H9 (cell line): Measurements from ENCODE around the gene STAU1. TPM values are rescaled to one million over a fixed set of nuclear protein-coding genes. Genes with fewer than 3 reads are reported as not detected.
"Not testable (repeated sequence)": the region's sequence is repeated elsewhere in the genome, so short reads cannot be mapped to it uniquely, and the experiment has no call there.

Source experiments
- DNase-seq: peaks from one replicate; pipeline ENCODE4 v3.0.0-alpha.2; 2017
- H2AFZ ChIP-seq: one replicate; pipeline ENCODE4 v1.6.1; 2013; ENCODE audit warnings: mild to moderate bottlenecking, low read length, control low read depth, moderate library complexity
- H2AK5ac ChIP-seq: 2 replicates; pipeline ENCODE4 v1.6.1; 2013; ENCODE audit warnings: low read length, control low read depth, mixed read lengths; ENCODE audit not compliant: insufficient read length
- H2BK120ac ChIP-seq: one replicate; pipeline ENCODE4 v1.6.1; 2013; ENCODE audit warnings: low read depth, mild to moderate bottlenecking, low read length, control low read depth, inconsistent platforms; ENCODE audit not compliant: poor library complexity, severe bottlenecking
- H2BK12ac ChIP-seq: 2 replicates; pipeline ENCODE4 v1.6.1; 2013; ENCODE audit warnings: low read length, control low read depth, mixed read lengths, low read depth; ENCODE audit not compliant: insufficient read length
- H2BK15ac ChIP-seq: 2 replicates; pipeline ENCODE4 v1.6.1; 2013; ENCODE audit warnings: low read depth, low read length, control low read depth
- H2BK20ac ChIP-seq: one replicate; pipeline ENCODE4 v1.6.1; 2013; ENCODE audit warnings: low read depth, mild to moderate bottlenecking, low read length, control low read depth, inconsistent platforms; ENCODE audit not compliant: poor library complexity, severe bottlenecking
- H2BK5ac ChIP-seq: 2 replicates; pipeline ENCODE4 v1.6.1; 2013; ENCODE audit warnings: low read length, control low read depth, mixed read lengths; ENCODE audit not compliant: insufficient read length
- H3K14ac ChIP-seq: 2 replicates; pipeline ENCODE4 v1.6.1; 2013; ENCODE audit warnings: low read length, control low read depth; ENCODE audit not compliant: insufficient read depth
- H3K18ac ChIP-seq: 2 replicates; pipeline ENCODE4 v1.6.1; 2013; ENCODE audit warnings: low read depth, mild to moderate bottlenecking, mixed read lengths, low read length, control low read depth; ENCODE audit not compliant: insufficient read length
- H3K23ac ChIP-seq: 2 replicates; pipeline ENCODE4 v1.6.1; 2013; ENCODE audit warnings: low read length, control low read depth, mixed read lengths, low read depth; ENCODE audit not compliant: insufficient read length
- H3K23me2 ChIP-seq: 2 replicates; pipeline ENCODE4 v1.6.1; 2013; ENCODE audit warnings: low read depth, mild to moderate bottlenecking, mixed read lengths, low read length, control low read depth; ENCODE audit not compliant: insufficient read length, poor library complexity, severe bottlenecking
- H3K27ac ChIP-seq: 2 replicates; pipeline ENCODE4 v1.5.1; 2013; ENCODE audit warnings: low read length, control low read depth, mixed read lengths, low read depth; ENCODE audit not compliant: insufficient read length
- H3K27me3 ChIP-seq: 2 replicates; pipeline ENCODE4 v1.6.1; 2013; ENCODE audit warnings: low read length, control low read depth, inconsistent platforms; ENCODE audit not compliant: insufficient read depth
- H3K4ac ChIP-seq: 2 replicates; pipeline ENCODE4 v1.6.1; 2013; ENCODE audit warnings: low read depth, mild to moderate bottlenecking, control low read depth, inconsistent platforms, low read length, moderate library complexity
- H3K4me1 ChIP-seq: 2 replicates; pipeline ENCODE4 v1.6.1; 2013; ENCODE audit warnings: low read length, control low read depth, inconsistent platforms; ENCODE audit not compliant: insufficient read depth
- H3K4me2 ChIP-seq: 2 replicates; pipeline ENCODE4 v1.6.1; 2013; ENCODE audit warnings: low read length, control low read depth, mixed read lengths; ENCODE audit not compliant: insufficient read length, insufficient read depth
- H3K56ac ChIP-seq: 2 replicates; pipeline ENCODE4 v1.6.1; 2013; ENCODE audit warnings: low read depth, mild to moderate bottlenecking, mixed read lengths, low read length, control low read depth; ENCODE audit not compliant: insufficient read length
- H3K79me1 ChIP-seq: 2 replicates; pipeline ENCODE4 v1.6.1; 2013; ENCODE audit warnings: low read depth, mild to moderate bottlenecking, moderate library complexity, low read length, control low read depth, inconsistent platforms; ENCODE audit not compliant: insufficient read depth, poor library complexity, severe bottlenecking
- H3K79me2 ChIP-seq: 2 replicates; pipeline ENCODE4 v1.6.1; 2013; ENCODE audit warnings: low read length, control low read depth, inconsistent platforms; ENCODE audit not compliant: insufficient read depth
- H3K9ac ChIP-seq: 2 replicates; pipeline ENCODE4 v1.6.1; 2013; ENCODE audit warnings: low read length, control low read depth, mixed read lengths; ENCODE audit not compliant: insufficient read length; ENCODE audit errors: extremely low read depth
- H3K9me3 ChIP-seq: one replicate; pipeline ENCODE4 v1.6.1; 2013; ENCODE audit warnings: low read depth, low read length, inconsistent platforms; ENCODE audit not compliant: control insufficient read depth
- H3T11ph ChIP-seq: one replicate; pipeline ENCODE4 v1.6.1; 2013; ENCODE audit warnings: mild to moderate bottlenecking, low read length, control low read depth, inconsistent platforms
- H4K20me1 ChIP-seq: one replicate; pipeline ENCODE4 v1.6.1; 2013; ENCODE audit not compliant: control insufficient read depth, insufficient read length, insufficient read depth
- H4K5ac ChIP-seq: 2 replicates; pipeline ENCODE4 v1.6.1; 2013; ENCODE audit warnings: low read depth, mild to moderate bottlenecking, mixed read lengths, low read length, control low read depth; ENCODE audit not compliant: insufficient read length
- H4K8ac ChIP-seq: replicated peaks from 2 replicates; pipeline ENCODE4 v1.6.1; 2013; ENCODE audit warnings: low read length, control low read depth, mixed read lengths, low read depth; ENCODE audit not compliant: insufficient read length
- H4K91ac ChIP-seq: 2 replicates; pipeline ENCODE4 v1.6.1; 2013; ENCODE audit warnings: low read depth, mild to moderate bottlenecking, moderate library complexity, mixed read lengths, low read length, control low read depth; ENCODE audit not compliant: insufficient read length
- H3K27ac Mint-ChIP-seq, 3 experiments: 2 replicates in 2 of 3; 3 replicates in 1 of 3; pipeline ENCODE4 v1.8.0; 2020 to 2021; ENCODE audit warnings: mixed read lengths in 3 of 3, mild to moderate bottlenecking in 1 of 3, moderate library complexity in 1 of 3
- H3K27me3 Mint-ChIP-seq: 2 replicates; pipeline ENCODE4 v1.8.0; 2021; ENCODE audit warnings: low read depth, mild to moderate bottlenecking, moderate library complexity, mixed read lengths
- H3K36me3 Mint-ChIP-seq, 3 experiments: 2 replicates in 2 of 3; 3 replicates in 1 of 3; pipeline ENCODE4 v1.8.0; 2020 to 2021; ENCODE audit warnings: low read depth in 3 of 3, mixed read lengths in 3 of 3; ENCODE audit not compliant: insufficient read depth in 1 of 3
- H3K4me1 Mint-ChIP-seq, 2 experiments: 2 replicates each; pipeline ENCODE4 v1.8.0; 2020; ENCODE audit warnings: mixed read lengths in 2 of 2
- H3K4me3 Mint-ChIP-seq, 2 experiments: 2 replicates in 1 of 2; 3 replicates in 1 of 2; pipeline ENCODE4 v1.8.0; 2020 to 2021; ENCODE audit warnings: mild to moderate bottlenecking in 2 of 2, mixed read lengths in 2 of 2, moderate library complexity in 1 of 2
- H3K9me3 Mint-ChIP-seq, 2 experiments: 2 replicates in 1 of 2; 3 replicates in 1 of 2; pipeline ENCODE4 v1.8.0; 2020; ENCODE audit warnings: mild to moderate bottlenecking in 2 of 2, mixed read lengths in 2 of 2, moderate library complexity in 1 of 2
- WGBS: extraction: QIAGEN DNeasy Blood & Tissue Kit; methylation state at CpG from one replicate; pipeline ENCODE4 v1.1.7; 2013; ENCODE audit warnings: missing lambda C conversion rate, low lambda C conversion rate, mixed read lengths; ENCODE audit not compliant: insufficient read length; ENCODE audit errors: extremely low coverage; 5-methylcytosine and 5-hydroxymethylcytosine counted together
- total RNA-seq: library from RNA; stranded (reverse); gene quantifications from 2 replicates; pipeline ENCODE4 v1.2.1, GENCODE V29; 2021
- TF ChIP-seq, protein P1 (sequence below): fragments of 200-600 bp; sonication (generic); conservative IDR thresholded peaks from 3 replicates; pipeline ENCODE4 v1.8.0; 2021; ENCODE audit warnings: antibody characterized with exemption, mild to moderate bottlenecking

The STAU1 gene
- total RNA-seq, 1 experiment from 2014 or later: 106 TPM

DNA sequence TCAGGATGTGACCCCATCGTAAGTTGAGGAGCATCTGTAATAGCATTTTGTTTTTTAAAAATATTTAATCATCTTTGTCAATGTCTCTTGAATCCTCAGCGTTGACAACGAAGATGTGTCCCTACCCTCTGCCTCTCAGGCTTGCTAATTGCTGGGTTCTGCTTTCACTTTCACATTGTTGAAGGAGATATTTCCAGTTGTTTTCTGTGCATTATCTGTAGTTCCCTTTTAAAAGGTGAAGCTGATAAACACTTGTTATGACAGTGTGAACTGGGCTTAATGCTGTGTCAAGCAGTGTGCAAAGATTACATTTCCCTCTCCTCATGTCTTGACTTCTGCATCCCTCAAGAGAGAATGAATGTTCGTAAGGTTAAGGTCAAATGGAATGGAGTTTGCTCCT lies 87.2 kb downstream of the STAU1 start:
- no peak overlapping the region for H2BK120ac ChIP-seq
- no peak overlapping the region for H3K4me2 ChIP-seq
- H2BK15ac ChIP-seq: no peak overlapping the region
- H4K5ac ChIP-seq: no peak overlapping the region
- no peaks in the 10 kb centered on the region for H3K27me3 ChIP-seq
- no peaks in the 10 kb centered on the region for H3K23me2 ChIP-seq
- Mint-ChIP-seq H3K9me3 (no peaks in the 10 kb centered on the region), H3K4me1 (peaks cover 6 to 8% of the 10 kb centered on the region in 2 experiments; a peak in 3 of 4 replicates), H3K27ac (no peak overlapping the region; a peak in 1 of 7 replicates), H3K27me3 (no peaks in the 10 kb centered on the region; the same call in 1 of the 2 replicates), H3K4me3 (no peak overlapping the region), H3K36me3 (peaks cover 54 to 83% (median 73%) of the 10 kb centered on the region in 3 experiments; a peak in 6 of 7 replicates)
- no peaks in the 10 kb centered on the region for H3K4me1 ChIP-seq
- H3K23ac ChIP-seq: no peak overlapping the region
- H3K79me2 ChIP-seq: no peaks in the 10 kb centered on the region; the same call in 1 of the 2 replicates
- TF ChIP-seq, protein P1, sequence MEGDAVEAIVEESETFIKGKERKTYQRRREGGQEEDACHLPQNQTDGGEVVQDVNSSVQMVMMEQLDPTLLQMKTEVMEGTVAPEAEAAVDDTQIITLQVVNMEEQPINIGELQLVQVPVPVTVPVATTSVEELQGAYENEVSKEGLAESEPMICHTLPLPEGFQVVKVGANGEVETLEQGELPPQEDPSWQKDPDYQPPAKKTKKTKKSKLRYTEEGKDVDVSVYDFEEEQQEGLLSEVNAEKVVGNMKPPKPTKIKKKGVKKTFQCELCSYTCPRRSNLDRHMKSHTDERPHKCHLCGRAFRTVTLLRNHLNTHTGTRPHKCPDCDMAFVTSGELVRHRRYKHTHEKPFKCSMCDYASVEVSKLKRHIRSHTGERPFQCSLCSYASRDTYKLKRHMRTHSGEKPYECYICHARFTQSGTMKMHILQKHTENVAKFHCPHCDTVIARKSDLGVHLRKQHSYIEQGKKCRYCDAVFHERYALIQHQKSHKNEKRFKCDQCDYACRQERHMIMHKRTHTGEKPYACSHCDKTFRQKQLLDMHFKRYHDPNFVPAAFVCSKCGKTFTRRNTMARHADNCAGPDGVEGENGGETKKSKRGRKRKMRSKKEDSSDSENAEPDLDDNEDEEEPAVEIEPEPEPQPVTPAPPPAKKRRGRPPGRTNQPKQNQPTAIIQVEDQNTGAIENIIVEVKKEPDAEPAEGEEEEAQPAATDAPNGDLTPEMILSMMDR: no peak
- H2AK5ac ChIP-seq: no peak overlapping the region
- H2BK20ac ChIP-seq: no peak overlapping the region
- no peak overlapping the region for H3K9ac ChIP-seq
- no peak overlapping the region for H4K91ac ChIP-seq
- WGBS: no CpG with 5 or more reads among the region's 4 CpGs
- no peak overlapping the region for H3K56ac ChIP-seq
- no peak overlapping the region for H3K4ac ChIP-seq
- DNase-seq: no peak
- H3T11ph ChIP-seq: no peak overlapping the region
- no peaks in the 10 kb centered on the region for H4K20me1 ChIP-seq
- no peak overlapping the region for H4K8ac ChIP-seq
- H3K14ac ChIP-seq: no peak overlapping the region
- H3K9me3 ChIP-seq: no peaks in the 10 kb centered on the region
- H2AFZ ChIP-seq: no peak overlapping the region
- no peak overlapping the region for H2BK5ac ChIP-seq
- H2BK12ac ChIP-seq: no peak overlapping the region
- peaks cover 3% of the 10 kb centered on the region for H3K79me1 ChIP-seq
- H3K27ac ChIP-seq: no peak overlapping the region
- H3K18ac ChIP-seq: no peak overlapping the region

DNA sequence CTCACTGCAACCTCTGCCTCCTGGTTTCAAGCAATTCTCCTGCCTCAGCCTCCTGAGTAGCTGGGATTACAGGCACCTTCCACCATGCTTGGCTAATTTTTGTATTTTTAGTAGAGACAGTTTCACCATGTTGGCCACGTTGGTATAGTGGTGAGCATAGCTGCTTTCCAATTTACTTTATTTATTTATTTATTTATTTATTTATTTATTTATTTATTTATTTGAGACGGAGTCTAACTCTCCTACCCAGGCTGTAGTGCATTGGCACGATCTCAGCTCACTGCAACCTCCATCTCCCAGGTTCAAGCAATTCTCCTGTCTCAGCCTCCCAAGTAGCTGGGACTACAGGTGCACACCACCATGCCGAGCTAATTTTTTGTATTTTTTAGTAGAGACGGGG lies 87.8 kb downstream of the STAU1 start:
- not testable (repeated sequence) for H2BK15ac ChIP-seq, H2BK20ac ChIP-seq, H3K14ac ChIP-seq, H2BK5ac ChIP-seq, H3K79me2 ChIP-seq, H2BK120ac ChIP-seq, H3K4ac ChIP-seq, DNase-seq, H4K20me1 ChIP-seq, H3K4me1 Mint-ChIP-seq, H3K27ac Mint-ChIP-seq, H3K4me1 ChIP-seq, H2AK5ac ChIP-seq, H4K5ac ChIP-seq, H3K27me3 Mint-ChIP-seq, H4K91ac ChIP-seq, H3K18ac ChIP-seq, H3K27ac ChIP-seq, H3T11ph ChIP-seq, H3K9me3 Mint-ChIP-seq, H2AFZ ChIP-seq, H3K23ac ChIP-seq, H3K23me2 ChIP-seq, H3K9me3 ChIP-seq, H3K27me3 ChIP-seq, H3K4me3 Mint-ChIP-seq, H3K4me2 ChIP-seq, H2BK12ac ChIP-seq, H3K79me1 ChIP-seq, H3K9ac ChIP-seq, H4K8ac ChIP-seq, H3K56ac ChIP-seq
- WGBS: no CpG with 5 or more reads among the region's 5 CpGs
- peaks cover 55 to 88% (median 80%) of the 10 kb centered on the region in 3 experiments; a peak in 6 of 7 replicates for H3K36me3 Mint-ChIP-seq
